Measurements from ENCODE around the gene ADGRA3. TPM values are rescaled to one million over a fixed set of nuclear protein-coding genes. Genes with fewer than 3 reads are reported as not detected.

Gene ADGRA3
- total RNA-seq, 1 experiment from 2014 or later, result 29.0 TPM

DNA sequence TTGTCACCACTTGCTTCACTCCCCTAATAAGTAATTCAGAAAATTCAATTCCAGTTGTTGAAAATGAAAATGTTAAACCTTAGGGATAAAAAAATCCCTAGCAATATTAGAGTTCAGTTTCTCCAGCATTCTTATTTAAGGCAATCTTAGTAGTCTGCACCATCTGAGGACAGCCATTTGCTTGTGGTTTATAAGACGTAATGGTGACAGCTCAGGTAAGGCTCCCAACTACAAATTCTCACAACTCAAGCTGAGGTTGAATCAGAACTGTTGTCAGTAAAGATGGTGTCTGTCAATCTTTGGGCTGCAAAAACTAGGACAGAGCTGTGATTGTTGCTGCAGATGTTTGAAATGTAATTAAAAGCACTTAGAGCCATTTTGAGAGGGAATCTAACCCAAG is 16.3 kb upstream of the ADGRA3 start:
- ChIA-PET CTCF (no interaction called here), POLR2A (ENCODE audit: unreplicated experiment) (no interaction called here)
- no peaks in the 10 kb centered on the region for H4K20me1 ChIP-seq (ENCODE audit: low read length)
- intact Hi-C loops (cut with micrococcal nuclease), result no loop called here
- no peak overlapping the region for H2AFZ ChIP-seq (ENCODE audit: low read length)
- TF ChIP-seq EZH2 (IDR thresholded peaks at IDR 0.05; ENCODE audit: low read length, unreplicated experiment) (no peak), EZH2phosphoT487 (IDR thresholded peaks at IDR 0.05; ENCODE audit: borderline replicate concordance, low read length) (no peak)
- TF ChIP-seq, protein P1, sequence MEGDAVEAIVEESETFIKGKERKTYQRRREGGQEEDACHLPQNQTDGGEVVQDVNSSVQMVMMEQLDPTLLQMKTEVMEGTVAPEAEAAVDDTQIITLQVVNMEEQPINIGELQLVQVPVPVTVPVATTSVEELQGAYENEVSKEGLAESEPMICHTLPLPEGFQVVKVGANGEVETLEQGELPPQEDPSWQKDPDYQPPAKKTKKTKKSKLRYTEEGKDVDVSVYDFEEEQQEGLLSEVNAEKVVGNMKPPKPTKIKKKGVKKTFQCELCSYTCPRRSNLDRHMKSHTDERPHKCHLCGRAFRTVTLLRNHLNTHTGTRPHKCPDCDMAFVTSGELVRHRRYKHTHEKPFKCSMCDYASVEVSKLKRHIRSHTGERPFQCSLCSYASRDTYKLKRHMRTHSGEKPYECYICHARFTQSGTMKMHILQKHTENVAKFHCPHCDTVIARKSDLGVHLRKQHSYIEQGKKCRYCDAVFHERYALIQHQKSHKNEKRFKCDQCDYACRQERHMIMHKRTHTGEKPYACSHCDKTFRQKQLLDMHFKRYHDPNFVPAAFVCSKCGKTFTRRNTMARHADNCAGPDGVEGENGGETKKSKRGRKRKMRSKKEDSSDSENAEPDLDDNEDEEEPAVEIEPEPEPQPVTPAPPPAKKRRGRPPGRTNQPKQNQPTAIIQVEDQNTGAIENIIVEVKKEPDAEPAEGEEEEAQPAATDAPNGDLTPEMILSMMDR (conservative IDR thresholded peaks at IDR 0.05; ENCODE audit: low read depth, low read length), result no peak
- H3K4me3 ChIP-seq (ENCODE audit: low read length), result no peak overlapping the region
- ATAC-seq, result no peak
- no peak for DNase-seq
- no TSS peak for BruUV-seq (replicated peaks)
- no peaks in the 10 kb centered on the region for H3K79me2 ChIP-seq (ENCODE audit: low read length)
- H3F3A ChIP-seq (ENCODE audit: low read length, unreplicated experiment), result no peaks in the 10 kb centered on the region
- no peaks in the 10 kb centered on the region for H3K9me2 ChIP-seq (replicated peaks; ENCODE audit: low read length)
- H3K9me3 ChIP-seq (ENCODE audit: low read length), result no peaks in the 10 kb centered on the region
- H3K9ac ChIP-seq (ENCODE audit: low read length), result no peak overlapping the region
- no peaks in the 10 kb centered on the region for H3K36me3 ChIP-seq (ENCODE audit: low read depth, low read length)
- no peak overlapping the region for H3K4me2 ChIP-seq (ENCODE audit: low read length)
- no peak overlapping the region for H3K27ac ChIP-seq (ENCODE audit: low read length)
- no peaks in the 10 kb centered on the region for H3K27me3 ChIP-seq (ENCODE audit: low read length)
- H3K4me1 ChIP-seq (ENCODE audit: insufficient read depth, low read length), result no peaks in the 10 kb centered on the region

DNA sequence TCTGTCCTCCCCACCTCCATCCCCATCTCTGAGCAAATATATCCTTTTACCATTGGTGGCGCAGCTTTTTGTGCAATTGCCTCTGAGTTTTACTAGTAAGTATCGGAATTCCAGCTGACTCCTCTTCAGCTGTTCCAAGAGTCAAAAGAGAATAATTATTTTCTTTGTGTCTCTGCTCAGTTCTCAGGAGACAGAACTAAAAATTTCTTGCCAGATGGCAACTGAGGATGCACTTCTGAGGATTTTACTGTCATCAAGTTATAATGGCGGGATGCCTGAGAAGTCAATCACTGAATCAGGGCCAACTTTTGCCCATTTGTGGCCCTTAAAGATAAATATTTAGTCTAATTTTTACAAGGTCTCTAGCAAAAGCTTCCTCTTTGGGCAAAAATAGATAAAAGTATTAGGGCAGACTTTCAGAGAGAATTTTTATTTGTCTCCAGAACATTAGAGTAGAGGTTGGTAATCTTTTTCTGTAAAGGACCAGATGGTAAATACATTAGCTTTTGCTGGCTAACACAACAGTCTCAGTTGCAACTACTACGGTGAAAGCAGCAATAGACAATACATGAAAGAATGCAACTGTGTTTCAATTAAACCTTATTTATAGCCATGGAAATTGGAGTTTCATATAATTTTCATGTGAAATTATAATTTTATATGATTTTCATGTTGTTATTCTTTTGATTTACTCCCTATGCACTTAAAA is 15.6 kb upstream of the ADGRA3 start:
- no peaks in the 10 kb centered on the region for H3K27me3 ChIP-seq (ENCODE audit: low read length)
- H3K9me3 ChIP-seq (ENCODE audit: low read length), result no peaks in the 10 kb centered on the region
- no peak for TF ChIP-seq EZH2 (IDR thresholded peaks at IDR 0.05; ENCODE audit: low read length, unreplicated experiment)
- no peak for TF ChIP-seq EZH2phosphoT487 (IDR thresholded peaks at IDR 0.05; ENCODE audit: borderline replicate concordance, low read length)
- TF ChIP-seq, protein P1 (conservative IDR thresholded peaks at IDR 0.05; ENCODE audit: low read depth, low read length), result no peak
- H3K79me2 ChIP-seq (ENCODE audit: low read length), result no peaks in the 10 kb centered on the region
- POLR2A ChIA-PET (ENCODE audit: unreplicated experiment), result no interaction called here
- no peaks in the 10 kb centered on the region for H4K20me1 ChIP-seq (ENCODE audit: low read length)
- no peaks in the 10 kb centered on the region for H3K4me1 ChIP-seq (ENCODE audit: insufficient read depth, low read length)
- no peak overlapping the region for H3K27ac ChIP-seq (ENCODE audit: low read length)
- no peaks in the 10 kb centered on the region for H3K36me3 ChIP-seq (ENCODE audit: low read depth, low read length)
- no peak overlapping the region for H3K4me3 ChIP-seq (ENCODE audit: low read length)
- no TSS peak for BruUV-seq (replicated peaks)
- DNase-seq (no peak), ATAC-seq (no peak)
- no peak overlapping the region for H3K9ac ChIP-seq (ENCODE audit: low read length)
- no peaks in the 10 kb centered on the region for H3F3A ChIP-seq (ENCODE audit: low read length, unreplicated experiment)
- CTCF ChIA-PET, result no interaction called here
- no peaks in the 10 kb centered on the region for H3K9me2 ChIP-seq (replicated peaks; ENCODE audit: low read length)
- H3K4me2 ChIP-seq (ENCODE audit: low read length), result no peak overlapping the region
- intact Hi-C loops (cut with micrococcal nuclease), result no loop called here
- H2AFZ ChIP-seq (ENCODE audit: low read length), result no peak overlapping the region

DNA sequence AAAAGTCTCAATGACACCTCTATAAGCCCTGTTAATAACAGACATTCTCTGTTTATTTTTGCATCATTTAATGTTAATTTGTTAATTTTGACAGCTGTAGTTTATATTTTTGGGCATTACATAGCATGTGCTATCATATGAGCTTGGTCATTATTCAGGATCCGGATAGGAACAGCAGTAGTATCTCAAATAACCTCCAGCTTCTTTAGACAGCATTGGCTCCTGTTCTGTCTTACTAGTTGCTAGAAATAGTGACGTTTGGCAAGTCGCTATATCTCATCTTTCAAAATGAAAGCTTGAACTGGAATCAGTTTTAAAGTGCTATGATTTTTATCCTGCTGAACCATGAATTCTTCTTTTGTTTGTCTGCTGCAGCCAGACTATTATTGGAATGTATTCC is 9.0 kb upstream of the ADGRA3 start:
- Histone ChIP-seq H3K9me3 (ENCODE audit: low read length) (no peaks in the 10 kb centered on the region), H4K20me1 (ENCODE audit: low read length) (no peaks in the 10 kb centered on the region), H3F3A (ENCODE audit: low read length, unreplicated experiment) (no peaks in the 10 kb centered on the region), H3K27me3 (ENCODE audit: low read length) (no peaks in the 10 kb centered on the region), H2AFZ (ENCODE audit: low read length) (no peak overlapping the region), H3K9me2 (replicated peaks; ENCODE audit: low read length) (no peaks in the 10 kb centered on the region), H3K4me2 (ENCODE audit: low read length) (no peak overlapping the region), H3K36me3 (ENCODE audit: low read depth, low read length) (no peaks in the 10 kb centered on the region), H3K9ac (ENCODE audit: low read length) (no peak overlapping the region), H3K79me2 (ENCODE audit: low read length) (no peaks in the 10 kb centered on the region), H3K27ac (ENCODE audit: low read length) (no peak overlapping the region), H3K4me1 (ENCODE audit: insufficient read depth, low read length) (no peaks in the 10 kb centered on the region; the same call in 1 of the 2 replicates), H3K4me3 (ENCODE audit: low read length) (no peak overlapping the region)
- TF ChIP-seq EZH2 (IDR thresholded peaks at IDR 0.05; ENCODE audit: low read length, unreplicated experiment), result no peak
- TF ChIP-seq, protein P1 (conservative IDR thresholded peaks at IDR 0.05; ENCODE audit: low read depth, low read length), result no peak
- no peak for TF ChIP-seq EZH2phosphoT487 (IDR thresholded peaks at IDR 0.05; ENCODE audit: borderline replicate concordance, low read length)
- no TSS peak for BruUV-seq (replicated peaks)
- ChIA-PET CTCF (no interaction called here), POLR2A (ENCODE audit: unreplicated experiment) (no interaction called here)
- intact Hi-C loops (cut with micrococcal nuclease), result no loop called here
- no peak for DNase-seq
- ATAC-seq, result no peak
